ENCODE measurements around the gene SPAG7.

The SPAG7 gene

DNA sequence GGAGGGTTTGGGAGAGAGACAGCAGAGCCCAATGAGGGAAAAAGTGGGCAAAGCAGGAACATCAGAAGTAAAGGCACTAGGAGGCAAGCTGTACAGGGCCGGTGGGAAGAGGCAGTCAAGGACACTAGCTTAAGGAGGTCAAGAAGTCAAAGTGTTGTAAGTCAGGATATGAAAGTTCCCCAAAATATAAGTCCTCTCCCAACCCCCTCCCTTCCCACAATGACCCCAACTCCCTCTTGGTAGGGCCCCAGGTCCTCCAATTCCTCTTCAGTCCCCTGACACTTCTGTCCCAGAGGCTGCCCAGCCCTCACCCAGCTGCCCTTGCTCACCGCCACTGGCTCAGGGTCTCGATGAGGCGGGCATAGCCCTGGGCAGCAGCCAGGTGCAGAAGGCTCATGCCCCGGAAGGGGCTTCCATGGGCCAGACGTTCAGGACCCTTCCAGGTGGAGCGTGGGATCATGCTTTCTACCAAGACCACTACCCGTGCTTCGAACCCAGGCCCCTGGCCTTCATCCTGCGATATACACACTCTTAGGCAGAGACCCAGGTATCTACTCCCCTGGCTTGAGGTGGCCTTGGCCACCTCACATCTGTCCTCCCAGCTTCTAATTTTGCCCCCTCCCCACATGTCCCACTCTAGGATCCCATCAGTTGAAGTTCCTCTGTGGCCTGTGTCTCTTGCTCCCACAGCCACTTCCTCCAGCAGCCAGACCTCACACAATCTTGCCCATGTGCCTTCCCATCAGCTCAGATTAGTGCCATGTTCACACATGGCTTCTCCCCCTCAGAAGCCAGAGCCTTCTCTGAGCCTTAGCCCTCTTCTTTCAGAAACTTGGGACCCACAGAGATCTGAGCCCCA lies 5.9 kb upstream of the SPAG7 start:
- no peak for DNase-seq

DNA sequence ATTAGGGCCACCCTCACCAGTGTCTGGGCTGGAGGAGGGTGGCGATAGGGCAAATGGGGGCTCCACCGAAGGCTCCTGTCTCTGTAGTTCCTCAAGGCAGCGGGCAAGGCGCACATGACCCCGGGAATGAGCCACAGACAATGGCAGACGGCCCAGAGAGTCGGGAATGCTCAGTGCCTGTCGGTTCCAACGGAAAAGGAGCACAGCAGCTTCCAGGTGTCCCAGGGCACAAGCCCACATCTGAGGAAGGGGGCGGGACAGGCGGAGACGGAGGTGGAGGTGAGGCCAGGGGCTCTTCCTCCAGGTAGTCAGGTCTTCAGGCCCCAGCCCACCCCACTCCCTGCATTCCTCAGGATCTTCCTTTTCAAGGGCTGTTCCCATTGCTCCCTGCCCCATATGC lies 5.1 kb upstream of the SPAG7 start:
- DNase-seq: no peak

DNA sequence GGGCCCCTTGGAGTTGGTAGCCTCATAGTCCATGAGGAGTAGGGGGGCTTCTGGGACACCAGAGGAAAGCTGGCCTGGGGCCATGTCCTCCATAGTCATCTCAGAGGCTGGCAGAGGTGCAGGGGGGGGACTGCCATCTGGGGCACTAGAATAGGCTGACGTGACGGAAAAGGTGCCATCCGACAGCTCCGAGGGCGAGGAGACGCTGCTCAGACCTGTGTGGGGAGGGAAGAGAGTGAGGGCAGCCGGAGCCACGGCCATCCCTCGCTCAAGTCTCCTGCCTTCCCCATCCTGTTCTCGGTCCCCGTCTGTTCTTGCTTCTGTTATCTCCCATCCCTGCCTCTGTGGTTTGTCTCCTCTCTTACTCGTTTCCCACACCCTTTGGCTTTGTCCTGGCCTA lies 4.7 kb upstream of the SPAG7 start:
- no peak for DNase-seq

DNA sequence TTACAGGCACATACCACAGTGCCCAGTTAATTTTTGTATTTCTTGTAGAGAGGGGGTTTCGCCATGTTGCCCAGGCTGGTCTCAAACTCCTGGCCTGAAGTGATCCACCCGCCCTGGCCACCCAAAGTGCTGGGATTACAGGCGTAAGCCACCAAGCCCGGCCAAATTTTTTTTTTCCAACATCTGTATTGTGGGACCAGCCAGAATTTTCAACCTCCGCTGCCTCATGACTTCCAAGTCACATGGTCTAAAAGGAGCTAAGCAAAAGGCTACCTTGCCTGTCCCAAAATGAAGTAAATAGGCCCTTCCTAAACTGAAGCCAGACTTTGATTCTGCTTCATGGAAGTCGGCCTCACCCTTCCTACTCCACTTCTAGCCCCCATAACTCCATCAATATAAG lies 4.2 kb upstream of the SPAG7 start:
- DNase-seq: no peak

DNA sequence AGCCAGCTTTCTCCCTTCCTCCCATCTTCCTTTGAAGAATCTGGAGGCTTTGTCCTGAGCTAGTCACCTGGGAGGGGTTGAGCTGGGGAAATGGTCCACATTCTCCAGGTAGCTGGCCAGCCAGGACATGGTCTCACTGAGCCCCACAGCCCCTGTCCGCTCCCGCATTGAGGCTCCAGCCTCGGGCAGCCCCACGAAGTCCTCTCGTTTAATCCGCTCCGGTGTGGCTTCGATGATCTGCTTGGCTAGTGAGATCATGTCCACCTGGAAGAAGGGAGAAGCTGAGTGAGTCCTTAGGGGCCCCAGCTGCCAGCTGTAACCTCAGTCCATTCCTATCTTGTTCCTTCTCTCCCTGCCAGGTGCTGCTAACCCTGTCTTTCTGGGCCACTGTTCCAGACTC lies 2.7 kb upstream of the SPAG7 start:
- no peak for DNase-seq

DNA sequence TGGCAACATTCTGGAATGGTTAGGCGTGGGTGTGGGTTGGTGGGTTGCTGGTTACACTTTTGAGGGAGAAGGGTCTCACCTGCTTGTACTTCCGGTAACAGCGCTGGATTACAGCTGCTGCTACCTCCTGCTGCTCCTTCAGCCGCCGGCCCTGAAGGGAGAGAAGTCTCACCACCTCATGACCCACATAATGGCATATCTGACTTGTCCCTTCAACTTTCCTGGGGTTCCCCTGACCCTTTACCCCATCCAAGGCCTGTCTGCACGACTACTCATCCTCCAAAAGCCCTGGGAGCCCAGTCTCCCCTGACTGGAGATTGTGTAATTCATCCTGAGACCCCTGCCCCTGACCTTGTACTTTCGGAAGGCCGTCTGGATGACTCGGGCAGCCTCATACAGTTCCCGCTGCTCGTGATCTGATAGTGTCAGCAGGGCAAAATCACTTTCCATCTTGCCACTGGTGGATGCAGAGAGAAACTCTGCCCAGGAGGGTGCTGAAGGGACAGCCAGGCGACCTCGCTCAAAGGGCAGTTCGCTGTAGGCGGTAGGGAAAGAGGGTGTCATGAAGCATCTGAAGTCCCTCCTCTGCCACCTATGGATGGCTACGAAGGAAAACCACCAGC lies 2.0 kb upstream of the SPAG7 start:
- no peak for DNase-seq

DNA sequence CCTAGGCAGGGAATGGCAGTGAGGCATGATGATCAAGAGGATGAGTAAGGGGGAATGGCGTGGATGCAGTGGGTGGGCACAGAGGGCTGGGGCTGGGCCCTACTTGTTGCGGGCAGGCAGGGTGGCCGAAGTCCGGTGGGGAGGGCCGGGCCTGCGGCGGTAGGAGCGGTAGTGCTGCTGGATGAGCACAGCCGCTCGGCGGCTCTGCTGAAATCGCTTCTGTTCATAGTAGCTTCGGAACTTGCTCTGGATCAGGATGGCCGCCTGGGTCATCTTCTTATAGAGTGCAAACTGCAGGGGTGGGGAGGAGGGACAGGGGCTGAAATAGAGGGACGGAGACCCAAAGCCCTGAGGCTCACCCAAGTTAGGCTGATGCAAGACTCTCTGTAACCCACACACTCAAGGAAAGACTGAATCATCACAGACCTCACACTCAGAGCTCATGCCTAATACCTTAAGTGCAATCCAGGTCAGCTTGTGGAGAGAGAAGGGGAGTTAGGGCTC lies 1.5 kb upstream of the SPAG7 start:
- peak; percentile 36 to 43 for DNase-seq

DNA sequence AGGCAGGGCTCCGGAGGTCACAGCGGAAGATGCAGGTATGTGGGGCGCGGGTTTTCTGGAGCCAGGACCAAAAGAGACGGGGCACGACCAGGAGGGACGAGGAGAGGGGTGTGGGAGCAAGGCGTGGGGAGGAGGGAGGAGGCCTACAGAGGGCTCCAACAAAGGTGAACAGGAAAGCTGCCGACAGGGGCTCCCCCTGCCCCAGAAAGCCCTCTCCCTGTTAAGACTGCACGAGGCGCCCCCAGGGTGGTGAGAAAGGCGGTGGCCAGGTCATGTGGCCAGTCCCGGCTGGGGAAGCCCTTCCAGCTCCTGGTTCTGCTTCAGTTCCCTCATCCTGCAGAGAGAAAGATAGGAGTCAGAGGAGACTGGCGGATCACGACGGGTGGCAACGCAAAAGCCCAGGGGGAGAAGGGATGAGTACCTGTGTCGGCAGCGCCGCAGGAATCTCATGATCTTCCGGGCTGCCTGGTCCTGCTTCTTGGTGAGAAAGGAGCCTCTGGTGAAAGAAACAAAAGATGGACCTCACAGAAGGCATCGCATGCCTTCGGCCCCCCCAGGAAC lies 949 bp upstream of the SPAG7 start:
- DNase-seq: peak in 1 of 2 experiments; percentile 31

DNA sequence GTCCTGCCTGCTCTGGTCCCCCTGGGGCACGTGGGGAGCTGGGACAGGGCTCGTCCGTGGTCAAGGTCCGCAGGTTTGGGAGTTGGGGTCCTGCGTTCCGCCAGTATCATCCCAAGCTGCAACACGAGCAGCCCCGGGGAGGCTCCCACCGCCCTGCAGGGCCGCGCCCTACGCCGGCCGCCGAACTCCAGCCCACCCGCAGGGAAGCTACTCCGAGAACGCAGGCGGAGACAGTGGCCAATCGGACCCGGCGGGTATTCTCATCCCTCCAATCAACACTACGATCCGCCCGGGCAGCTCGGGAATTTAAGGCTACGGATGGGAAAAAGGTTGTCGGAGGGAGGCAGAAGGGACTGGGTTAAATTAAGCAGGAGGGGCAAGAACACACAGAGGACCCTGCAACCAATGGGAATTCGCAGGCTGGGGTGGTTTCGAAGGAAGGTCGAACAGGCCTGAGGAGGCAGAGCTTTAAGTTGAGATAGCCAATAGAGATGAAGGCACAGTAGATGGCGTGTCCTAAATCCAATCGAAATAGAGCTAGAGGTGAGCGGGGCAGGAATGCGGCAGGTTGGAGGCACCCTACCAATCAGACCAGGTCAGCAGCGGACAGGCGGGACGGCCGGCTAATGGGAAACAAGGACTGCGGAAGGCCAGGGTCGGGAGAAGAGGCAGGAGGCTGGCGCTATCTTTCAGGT lies 626 bp downstream of the SPAG7 start:
- peak; percentile 84 to 93 for DNase-seq

DNA sequence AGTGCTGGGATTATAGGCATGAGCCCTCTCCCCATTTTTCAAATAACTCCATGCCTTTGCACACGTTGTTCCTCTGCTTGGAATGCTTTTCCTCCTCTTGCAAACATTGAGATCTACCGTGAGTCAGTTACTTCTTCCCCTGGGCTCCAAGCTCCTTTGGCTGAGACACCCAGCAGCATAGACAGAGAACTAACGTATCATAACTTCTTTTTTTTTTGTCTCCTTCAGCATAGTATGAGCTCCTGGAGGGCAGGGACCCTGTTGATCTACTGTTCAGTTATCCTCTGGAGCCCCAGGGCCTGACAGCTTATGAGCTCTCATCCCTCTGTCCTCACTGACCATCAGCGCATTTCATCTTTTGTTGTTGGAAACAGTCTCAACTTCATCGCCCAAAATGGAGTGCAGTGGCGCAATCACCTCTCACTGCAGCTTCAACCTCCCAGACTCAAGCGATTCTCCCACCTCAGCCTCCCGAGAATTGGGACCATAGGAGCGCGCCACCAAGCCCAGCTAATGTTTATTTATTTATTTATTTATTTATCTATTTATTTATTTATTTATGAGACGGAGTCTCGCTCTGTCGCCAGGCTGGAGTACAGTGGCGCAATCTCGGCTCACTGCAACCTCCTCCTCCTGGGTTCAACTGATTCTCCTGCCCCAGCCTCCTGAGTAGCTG lies 2.2 kb downstream of the SPAG7 start:
- DNase-seq: no peak

DNA sequence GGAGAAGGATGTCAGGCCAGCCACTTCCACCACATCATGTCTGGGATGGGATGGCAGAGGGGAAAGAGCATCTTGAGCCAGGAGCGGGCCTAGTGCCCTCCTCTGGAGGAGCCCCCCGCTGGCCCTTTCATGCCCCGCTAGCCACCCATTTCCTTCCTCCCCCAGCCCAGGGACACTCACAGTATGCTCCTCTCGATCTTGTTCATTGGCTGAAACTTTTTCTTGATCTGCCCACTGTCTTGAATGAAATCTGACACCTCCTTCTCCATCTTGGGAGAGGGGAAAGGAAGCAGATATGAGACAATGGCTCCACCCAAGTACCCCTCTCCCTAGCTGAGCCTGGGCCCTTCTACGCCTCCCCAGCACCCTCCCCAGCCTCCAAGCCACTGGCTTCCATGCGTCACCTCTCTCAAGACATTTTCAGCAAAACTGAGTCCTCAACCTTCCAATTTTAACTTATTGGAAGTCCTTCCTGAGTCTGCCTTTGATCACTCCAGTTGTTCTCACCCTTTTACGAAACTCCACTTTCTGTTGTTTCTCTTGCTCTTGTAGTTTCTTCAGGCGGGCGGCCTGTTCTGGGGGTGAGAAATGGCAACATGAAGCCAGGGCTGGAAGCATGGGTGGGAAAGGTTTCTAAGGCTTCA lies 7.2 kb downstream of the SPAG7 start:
- no peak for DNase-seq

DNA sequence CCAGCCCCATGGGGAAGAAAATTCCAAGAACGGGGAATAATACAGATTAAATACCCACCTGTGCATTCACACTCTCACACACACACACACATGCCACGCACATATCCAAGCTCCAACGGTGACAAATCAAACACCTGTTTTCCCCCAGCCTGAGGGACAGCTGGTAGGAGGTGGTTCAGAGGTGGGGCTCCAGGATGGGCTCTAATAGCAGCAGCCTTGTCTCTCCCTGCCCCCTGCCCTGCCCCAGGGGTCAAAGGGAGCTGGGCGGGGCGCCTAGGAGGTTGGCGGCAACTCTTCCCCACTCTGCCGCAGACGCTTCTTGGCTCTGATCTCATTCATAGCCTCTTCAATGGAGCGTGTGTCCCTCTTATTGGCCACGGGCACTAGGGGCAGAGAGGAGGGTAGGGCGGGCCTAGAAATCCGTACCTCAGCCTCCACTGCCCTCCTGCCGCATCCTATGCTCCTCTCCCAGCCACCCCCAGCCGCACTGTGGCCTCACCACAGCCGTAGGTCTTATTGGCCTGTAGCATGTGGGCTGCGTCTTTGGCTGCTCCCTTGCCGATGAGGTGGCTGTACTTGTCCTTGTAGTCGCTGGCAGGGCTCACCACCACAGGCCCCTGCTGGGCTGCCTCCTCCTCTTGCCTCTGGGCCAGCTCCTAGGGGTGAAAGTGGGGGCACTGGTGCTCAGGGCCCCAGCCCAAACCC lies 8.2 kb downstream of the SPAG7 start:
- no peak for DNase-seq

DNA sequence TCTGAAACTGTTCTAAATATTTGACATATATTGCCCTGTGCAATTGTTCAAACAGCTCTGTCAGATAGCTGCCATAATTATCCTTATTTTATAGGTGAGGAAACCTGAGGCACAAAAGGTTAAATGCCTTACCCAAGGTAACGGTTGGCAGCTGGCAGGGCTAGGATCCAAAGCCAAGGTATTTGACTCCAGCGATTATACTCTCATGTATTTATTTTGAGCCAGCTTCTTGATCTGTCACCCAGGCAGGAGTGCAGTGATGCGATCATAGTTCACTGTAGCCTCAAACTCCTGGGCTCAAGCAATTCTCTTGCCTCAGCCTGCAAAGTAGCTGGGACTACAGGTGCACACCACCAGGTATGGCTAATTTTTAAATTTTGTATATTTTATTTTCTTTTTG lies 9.5 kb downstream of the SPAG7 start:
- no peak for DNase-seq

DNA sequence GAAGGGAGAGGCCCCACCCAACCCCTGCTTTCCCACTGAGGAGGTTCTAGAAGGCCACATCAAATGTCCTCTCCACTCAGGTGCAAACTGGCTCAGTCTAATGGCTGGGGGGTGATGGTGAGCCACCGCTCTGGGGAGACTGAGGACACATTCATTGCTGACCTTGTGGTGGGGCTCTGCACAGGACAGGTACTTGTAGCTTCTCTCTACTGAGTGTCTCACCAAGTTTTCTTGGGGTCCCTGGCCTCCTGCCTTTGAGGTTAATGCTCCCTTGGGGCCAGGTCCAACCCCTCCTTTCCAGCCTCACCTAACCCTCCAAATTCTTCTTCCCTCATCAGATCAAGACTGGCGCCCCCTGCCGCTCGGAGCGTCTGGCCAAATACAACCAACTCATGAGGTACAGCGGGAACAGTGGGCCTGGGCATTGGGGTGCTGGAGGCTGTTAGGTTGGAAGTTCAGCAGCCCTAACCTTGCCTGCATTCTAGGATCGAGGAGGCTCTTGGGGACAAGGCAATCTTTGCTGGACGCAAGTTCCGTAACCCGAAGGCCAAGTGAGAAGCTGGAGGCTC lies 11.0 kb downstream of the SPAG7 start:
- peak in 1 of 2 experiments; percentile 43 for DNase-seq

DNA sequence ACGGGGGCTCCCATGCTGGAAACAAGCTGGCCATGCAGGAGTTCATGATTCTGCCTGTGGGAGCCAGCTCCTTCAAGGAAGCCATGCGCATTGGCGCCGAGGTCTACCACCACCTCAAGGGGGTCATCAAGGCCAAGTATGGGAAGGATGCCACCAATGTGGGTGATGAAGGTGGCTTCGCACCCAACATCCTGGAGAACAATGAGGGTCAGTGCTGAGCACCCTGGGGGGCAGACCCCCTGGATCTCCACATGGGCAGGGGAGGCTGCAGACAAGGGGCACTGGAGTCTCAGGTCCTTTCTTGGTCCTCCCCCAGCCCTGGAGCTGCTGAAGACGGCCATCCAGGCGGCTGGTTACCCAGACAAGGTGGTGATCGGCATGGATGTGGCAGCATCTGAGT lies 12.5 kb downstream of the SPAG7 start:
- no peak for DNase-seq

DNA sequence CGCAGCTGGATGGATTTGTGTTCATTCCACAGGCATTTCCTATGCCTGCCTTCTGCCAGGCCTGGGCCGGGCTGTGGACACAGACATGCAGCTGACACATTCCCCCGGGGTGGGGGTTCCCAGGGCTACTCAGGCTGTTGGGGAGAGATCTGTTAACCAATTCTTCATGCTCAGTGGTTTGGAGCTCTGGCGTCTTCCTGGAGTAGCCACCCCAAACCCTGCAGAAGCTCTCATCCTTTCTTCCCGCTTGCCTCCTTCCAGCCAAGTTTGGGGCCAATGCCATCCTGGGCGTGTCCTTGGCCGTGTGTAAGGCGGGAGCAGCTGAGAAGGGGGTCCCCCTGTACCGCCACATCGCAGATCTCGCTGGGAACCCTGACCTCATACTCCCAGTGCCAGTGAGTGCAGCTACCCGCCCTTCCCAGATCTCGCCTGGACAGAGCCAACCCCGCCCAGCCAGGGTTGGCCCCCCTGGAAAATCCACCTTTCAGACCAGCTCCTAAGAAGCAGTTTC lies 14.1 kb downstream of the SPAG7 start:
- DNase-seq: no peak

DNA sequence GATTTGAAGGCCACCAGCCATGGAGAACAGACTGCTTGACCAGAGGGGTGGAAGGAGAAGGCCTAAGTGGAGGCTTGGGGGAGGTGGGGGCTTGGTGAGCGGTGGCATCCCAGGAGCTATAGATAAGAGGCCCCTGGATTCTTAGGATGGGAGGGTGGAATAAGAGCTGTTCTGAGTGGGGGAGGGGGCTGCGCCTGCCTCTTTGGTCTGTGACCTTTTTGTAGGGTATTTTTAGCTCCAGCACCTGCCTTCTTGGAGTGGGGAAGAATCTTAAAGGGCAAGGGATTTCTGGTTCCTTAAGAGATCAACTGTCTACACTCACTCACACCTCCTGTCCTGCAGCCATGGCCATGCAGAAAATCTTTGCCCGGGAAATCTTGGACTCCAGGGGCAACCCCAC lies 16.1 kb downstream of the SPAG7 start:
- DNase-seq: no peak

DNA sequence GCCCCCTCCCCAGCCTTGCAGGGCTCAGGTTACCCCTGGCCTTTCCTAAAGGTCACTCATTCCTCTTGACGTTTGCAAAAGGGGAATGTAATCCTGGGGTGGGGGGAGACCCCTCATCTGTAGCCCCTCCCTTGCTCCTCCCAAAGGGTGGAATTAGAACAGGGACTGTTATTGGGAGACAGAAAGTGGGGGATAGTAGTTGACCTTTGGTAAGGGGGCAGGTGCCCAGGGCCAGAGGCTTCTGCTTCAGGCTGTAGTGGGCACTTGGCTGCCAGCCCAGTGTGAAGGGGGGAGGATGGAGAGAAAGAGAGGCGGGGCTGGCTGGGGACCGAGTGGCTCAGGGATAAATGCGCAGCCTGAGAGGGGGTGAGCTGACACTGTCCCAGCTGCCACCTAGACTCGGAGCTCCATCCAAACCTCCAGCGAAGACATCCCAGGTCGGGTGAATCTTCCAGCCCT lies 16.8 kb downstream of the SPAG7 start, which contains the start of gene ENO3:
ENO3 (plus strand) TSS at position 374 of the 459 bp plus-strand sequence. CDS start 711 bp downstream, outside the sequence.
- no peak for DNase-seq

DNA sequence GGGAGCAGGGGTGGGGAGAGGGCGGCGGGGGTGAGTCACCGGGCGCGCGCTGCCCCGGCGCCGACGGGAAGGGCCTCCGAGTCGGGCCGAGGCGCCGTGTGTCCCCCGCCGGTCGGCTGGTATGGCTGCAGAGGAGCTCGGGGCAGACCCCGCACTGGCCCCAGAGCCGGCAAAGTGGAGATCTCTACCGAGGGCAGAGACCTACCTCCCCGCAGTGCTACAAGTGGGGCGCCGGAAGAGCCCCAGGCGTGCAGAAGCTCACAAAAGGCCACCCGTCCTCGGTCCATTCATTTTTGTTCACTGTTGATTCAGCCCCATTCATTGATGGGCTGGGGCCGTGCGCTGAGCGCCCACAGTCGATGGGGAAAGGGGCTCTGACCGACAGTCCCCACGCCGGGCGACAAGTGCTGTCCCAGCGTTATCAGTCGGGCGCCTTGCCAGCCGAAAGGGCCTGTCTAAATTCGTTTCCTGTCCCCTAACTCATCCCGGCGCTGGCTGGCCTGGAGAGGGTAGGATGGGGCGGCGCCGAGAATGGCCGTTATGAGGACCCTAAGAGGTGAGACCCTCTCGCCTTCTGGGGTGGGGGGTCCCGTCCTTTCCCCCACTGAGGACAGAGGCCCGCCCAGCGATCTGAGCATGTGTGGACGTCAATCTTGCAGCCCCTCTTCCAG lies 17.4 kb downstream of the SPAG7 start:
- DNase-seq: peak in 1 of 2 experiments; percentile 39

Measured in stimulated activated CD4-positive, alpha-beta T cell treated with anti-CD3 and anti-CD28 coated beads, Interleukin-4, amount 100 ng/mL, for 4 hours (primary cell).